Fibroblast of skin of right quadriceps (primary cell): ENCODE results near the gene TSPEAR.
"Not testable (repeated sequence)": the region's sequence is repeated elsewhere in the genome, so short reads cannot be mapped to it uniquely, and the experiment has no call there.

Source experiments
- DNase-seq: peaks from one replicate; pipeline ENCODE4 v3.0.0-alpha.2; 2013

TSPEAR gene

DNA sequence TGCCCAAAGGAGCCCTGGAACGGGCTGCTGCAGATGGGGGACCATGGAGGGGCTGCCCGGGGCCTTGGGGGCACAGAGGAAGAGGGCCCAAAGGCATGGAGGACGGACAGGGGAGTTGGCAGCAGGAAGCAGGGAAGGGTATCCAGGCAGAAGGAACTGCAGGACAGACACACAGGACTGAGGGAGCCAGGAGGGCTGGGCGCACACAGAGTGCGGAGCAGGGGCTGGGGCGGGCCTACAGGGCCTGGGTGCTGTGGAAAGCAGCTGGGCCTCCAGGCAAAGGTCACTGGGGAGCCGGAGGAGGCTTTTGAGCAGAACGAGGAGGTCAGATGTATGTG, 199.5 kb downstream of the TSPEAR start:
- DNase-seq: no peak

- no peak for DNase-seq
Measured at GRCh38 chr21:44511219-44511937, 200.0 kb downstream of the TSPEAR start.

GRCh38 chr21:44510508-44511218, 200.7 kb downstream of the TSPEAR start:
- peak; percentile 17 for DNase-seq

GRCh38 chr21:44510109-44510507, 201.3 kb downstream of the TSPEAR start:
- DNase-seq: no peak

- DNase-seq: no peak
Measured at GRCh38 chr21:44509539-44509938, 201.8 kb downstream of the TSPEAR start.

DNA sequence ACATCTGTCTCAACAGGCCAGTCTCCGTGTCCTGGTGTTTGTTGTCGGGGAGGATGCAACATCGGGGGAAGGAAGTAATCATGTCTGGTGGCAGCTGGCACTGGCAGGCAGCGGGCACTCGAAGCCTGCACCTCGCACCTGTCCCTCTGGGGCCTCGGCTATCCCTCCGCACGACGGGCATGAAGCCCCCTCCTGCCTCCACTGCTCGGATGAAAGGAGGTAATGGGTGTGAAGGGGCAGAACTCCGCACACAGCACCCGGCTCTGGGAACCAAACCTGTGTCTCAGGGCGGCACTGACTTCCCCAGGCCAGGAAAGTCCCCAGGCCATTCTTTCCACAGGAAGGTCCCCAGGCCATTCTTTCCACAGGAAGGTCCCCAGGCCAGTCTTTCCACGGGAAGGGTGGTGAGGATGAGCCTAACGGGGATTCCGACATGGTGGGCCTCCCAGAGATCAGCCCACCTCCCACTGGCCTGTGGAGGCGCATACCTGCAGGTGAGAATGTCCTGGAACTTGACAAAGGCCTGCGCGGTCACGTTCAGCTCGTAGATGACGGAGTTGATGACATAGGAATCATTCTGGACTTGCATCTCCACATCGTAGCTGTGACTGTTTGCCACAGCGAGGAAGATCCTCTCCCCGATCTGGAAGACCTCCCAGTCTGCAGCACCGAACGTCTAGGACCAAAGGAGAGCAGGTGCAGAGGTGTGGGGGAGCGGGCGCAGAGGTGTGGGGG, 202.5 kb downstream of the TSPEAR start:
- DNase-seq: no peak

GRCh38 chr21:44508426-44508710, 203.0 kb downstream of the TSPEAR start:
- no peak for DNase-seq

- no peak for DNase-seq
Measured at GRCh38 chr21:44507673-44508425, 203.5 kb downstream of the TSPEAR start.

DNA sequence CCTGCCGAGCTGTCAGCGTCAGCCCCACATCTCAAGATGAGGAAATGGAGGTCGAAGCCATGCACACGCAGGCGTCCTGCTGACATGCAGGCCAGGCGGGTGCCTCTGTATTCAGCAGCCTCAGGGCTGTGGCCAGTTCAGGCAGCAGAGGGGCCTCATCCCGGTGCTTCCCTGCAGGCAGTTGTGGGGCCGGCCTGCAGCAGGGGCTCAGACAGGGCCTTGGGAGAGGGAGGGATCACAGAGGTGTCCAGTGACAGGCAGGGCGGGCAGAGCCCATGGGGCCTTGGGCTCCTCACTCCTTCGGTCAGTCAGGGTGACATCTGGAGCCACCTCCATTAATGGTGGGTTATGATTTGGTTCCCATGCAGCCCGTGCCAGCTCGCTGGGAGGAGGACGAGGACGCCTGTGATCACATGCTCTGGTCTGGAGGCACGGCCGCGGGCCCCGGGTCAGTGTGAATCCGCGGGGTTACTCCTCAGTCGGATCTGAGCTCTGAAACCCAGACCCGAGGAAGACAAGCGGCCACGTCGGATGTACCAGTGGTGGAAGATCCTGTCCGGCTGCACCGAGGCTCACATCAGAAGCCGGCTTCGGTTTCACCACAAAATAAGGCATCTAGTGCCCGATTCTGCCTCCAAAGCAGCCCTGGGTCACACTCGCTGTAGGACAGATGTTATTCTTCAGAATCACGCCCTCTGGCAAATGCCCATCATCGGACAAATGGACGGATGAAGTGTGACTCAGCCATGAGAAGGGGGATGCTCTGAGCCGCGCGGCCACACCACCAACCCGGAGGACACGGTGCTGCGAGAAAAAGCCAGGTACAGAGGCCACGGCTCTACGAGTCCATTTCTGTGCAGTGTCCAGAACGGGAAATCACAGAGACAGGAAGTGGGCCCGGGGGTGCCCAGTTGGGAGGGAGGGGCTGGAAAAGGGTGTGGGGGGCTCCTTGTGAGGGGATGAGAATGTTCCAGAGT, 204.8 kb downstream of the TSPEAR start:
- no peak for DNase-seq

GRCh38 chr21:44505673-44506278, 205.6 kb downstream of the TSPEAR start:
- DNase-seq: no peak

GRCh38 chr21:44503901-44504399, 207.4 kb downstream of the TSPEAR start:
- no peak for DNase-seq

DNA sequence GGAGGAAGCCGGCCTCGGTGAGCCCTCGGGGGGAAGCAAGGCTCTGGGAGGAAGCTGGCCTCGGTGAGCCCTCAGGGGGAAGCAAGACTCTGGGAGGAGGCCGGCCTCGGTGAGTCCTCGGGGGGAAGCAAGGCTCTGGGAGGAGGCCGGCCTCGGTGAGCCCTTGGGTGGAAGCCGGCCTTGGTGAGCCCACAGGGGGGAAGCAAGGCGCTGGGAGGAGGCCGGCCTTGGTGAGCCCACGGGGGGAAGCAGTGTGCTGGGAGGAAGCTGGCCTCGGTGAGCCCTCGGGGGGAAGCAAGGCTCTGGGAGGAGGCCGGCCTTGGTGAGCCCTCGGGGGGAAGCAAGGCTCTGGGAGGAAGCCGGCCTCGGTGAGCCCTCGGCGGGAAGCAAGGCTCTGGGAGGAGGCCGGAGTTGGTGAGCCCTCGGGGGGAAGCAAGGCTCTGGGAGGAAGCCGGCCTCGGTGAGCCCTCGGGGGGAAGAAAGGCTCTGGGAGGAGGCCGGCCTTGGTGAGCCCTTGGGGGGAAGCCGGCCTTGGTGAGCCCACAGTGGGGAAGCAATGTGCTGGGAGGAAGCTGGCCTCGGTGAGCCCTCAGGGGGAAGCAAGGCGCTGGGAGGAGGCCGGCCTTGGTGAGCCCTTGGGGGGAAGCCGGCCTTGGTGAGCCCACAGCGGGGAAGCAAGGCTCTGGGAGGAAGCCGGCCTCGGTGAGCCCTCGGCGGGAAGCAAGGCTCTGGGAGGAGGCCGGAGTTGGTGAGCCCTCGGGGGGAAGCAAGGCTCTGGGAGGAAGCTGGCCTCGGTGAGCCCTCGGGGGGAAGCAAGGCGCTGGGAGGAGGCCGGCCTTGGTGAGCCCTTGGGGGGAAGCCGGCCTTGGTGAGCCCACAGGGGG, 208.1 kb downstream of the TSPEAR start:
- not testable (repeated sequence) for DNase-seq

GRCh38 chr21:44502171-44502958, 209.0 kb downstream of the TSPEAR start:
- no peak for DNase-seq

GRCh38 chr21:44500111-44500510, 211.3 kb downstream of the TSPEAR start:
- DNase-seq: no peak

GRCh38 chr21:44499631-44500030, 211.7 kb downstream of the TSPEAR start:
- no peak for DNase-seq

DNA sequence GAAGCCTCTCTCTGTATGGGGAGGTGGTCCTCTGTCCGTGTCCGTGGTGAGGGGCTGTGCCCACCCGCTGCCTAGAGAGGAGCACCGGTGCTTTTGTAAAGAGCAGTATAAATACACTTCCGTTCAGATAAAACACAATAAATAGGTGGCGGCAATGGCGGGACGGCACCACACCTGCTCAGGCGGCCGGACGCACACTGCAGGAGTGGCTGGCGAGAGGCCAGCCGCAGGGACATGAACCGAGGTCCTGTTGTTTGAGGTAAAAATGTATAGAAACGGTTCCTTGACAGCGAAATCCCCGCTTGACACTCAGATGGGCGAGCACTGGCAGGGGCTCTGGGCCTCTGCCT, 212.2 kb downstream of the TSPEAR start:
- no peak for DNase-seq

DNA sequence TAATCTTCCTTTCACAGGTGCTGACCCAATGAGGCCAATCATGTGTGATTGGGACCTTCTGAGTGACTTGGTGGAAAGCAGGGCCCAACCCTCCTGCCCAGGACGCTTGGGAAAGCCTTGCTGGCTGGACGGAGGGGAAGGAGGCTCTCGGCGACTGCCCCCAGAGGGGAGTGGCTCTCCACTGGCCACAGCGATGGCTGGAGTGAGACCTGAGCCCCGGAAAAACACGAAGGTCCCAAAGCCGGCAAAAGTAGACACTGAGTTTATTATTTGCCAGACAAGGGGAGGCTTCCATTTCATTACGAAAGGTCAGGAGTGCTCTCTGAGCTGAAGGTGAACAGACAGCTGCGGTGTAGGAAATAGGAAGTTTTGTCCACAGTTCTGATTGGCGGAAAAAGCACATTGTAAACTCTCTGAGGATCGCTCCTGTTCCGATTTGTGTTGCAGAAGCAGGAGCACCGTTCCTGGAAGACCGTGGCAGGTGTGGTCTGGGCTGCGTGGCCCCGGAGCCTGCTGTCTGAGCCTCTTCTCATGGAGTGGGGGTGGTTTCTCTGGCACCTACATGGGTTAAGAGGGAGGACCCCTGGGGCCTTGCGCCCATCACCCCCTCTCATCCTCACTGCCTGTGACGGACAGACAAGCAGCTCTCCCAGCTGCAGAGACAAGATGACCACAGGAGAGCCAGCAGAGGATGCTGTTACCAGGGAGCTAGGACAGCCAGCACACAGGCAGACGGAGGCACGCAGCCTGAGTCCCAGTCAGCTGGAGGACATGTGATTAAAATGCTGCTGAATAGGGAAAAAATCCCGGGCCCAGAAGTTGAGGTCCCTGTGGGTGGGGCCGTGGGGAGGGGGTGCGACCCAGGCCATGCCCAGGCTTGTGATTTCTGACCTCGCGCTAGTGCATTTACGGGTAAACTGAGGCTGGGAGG, 212.8 kb downstream of the TSPEAR start:
- DNase-seq: no peak

DNA sequence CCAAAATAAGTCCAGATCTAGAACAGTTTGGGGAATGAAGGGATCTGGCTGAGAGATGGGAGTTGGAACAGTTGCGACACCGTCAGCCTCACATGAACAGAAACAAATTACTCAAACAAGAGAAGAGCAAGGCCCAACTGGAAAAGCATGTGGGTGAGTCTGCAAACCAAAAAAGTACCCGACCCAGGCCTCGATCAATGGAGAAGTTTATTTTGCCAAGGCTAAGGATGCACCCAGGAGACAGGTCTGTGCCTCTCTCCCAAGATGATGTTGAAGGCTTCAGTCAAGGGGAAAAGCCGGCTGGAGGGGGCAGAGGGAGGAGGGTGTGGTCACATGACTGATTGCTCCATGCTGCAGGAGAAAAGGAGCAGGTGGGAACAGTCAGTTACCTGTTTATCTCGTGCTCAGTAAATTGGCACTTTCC, 213.7 kb downstream of the TSPEAR start:
- DNase-seq: no peak
